Suprapubic skin (tissue), 4 donors: ENCODE measurements around the gene ZNF773. TPM values are rescaled to one million over a fixed set of nuclear protein-coding genes. Genes with fewer than 3 reads are reported as not detected.
"Not testable (repeated sequence)": the region's sequence is repeated elsewhere in the genome, so short reads cannot be mapped to it uniquely, and the experiment has no call there.

ENCODE experiments used
- DNase-seq, 2 donors: peaks; one replicate each; pipeline ENCODE4 v3.0.0-alpha.2; 2019; ENCODE audit warnings: low spot score in 2 of 2
- H3K27ac ChIP-seq: fragments of 200-600 bp; sonication (generic); one replicate; pipeline ENCODE4 v1.5.1; 2019
- H3K27me3 ChIP-seq: fragments of 200-600 bp; sonication (generic); one replicate; pipeline ENCODE4 v1.5.1; 2019
- H3K36me3 ChIP-seq: fragments of 200-600 bp; sonication (generic); one replicate; pipeline ENCODE4 v1.5.1; 2019
- H3K4me1 ChIP-seq: fragments of 200-600 bp; sonication (generic); one replicate; pipeline ENCODE4 v1.5.1; 2019
- H3K4me3 ChIP-seq: fragments of 200-600 bp; sonication (generic); one replicate; pipeline ENCODE4 v1.5.1; 2019; ENCODE audit warnings: mild to moderate bottlenecking
- H3K9me3 ChIP-seq: fragments of 200-600 bp; sonication (generic); one replicate; pipeline ENCODE4 v1.5.1; 2019
- CTCF ChIP-seq, 2 donors: fragments of 200-600 bp in 1 of 2; fragments of 450-650 bp in 1 of 2; sonication (generic) in 1 of 2; IDR thresholded peaks; one replicate each; pipeline ENCODE4 v1.5.1; 2016 to 2019; ENCODE audit warnings: antibody characterized with exemption in 2 of 2, mild to moderate bottlenecking in 1 of 2, moderate library complexity in 1 of 2
- EP300 ChIP-seq: sonication (generic); formaldehyde crosslinking; IDR thresholded peaks from one replicate; pipeline ENCODE4 v1.6.1; 2017; ENCODE audit warnings: antibody characterized with exemption
- POLR2A ChIP-seq, 2 donors: fragments of 450-650 bp; IDR thresholded peaks; one replicate each; pipeline ENCODE4 v1.6.1; 2017; ENCODE audit warnings: antibody characterized with exemption in 2 of 2, mild to moderate bottlenecking in 2 of 2, moderate library complexity in 2 of 2
- POLR2AphosphoS5 ChIP-seq, 3 donors: sonication (generic); formaldehyde crosslinking; IDR thresholded peaks; one replicate each; pipeline ENCODE4 v1.6.1; 2017; ENCODE audit warnings: antibody characterized with exemption in 3 of 3
- WGBS: methylation state at CpG from one replicate; pipeline ENCODE4 v1.1.5; 2018; 5-methylcytosine and 5-hydroxymethylcytosine counted together
- total RNA-seq, 4 donors: library from RNA; depleted of rRNA; stranded (reverse); fragments of >200 nt; gene quantifications; one replicate each; pipeline ENCODE4 v1.1.0, GENCODE V29; 2016

Gene ZNF773
- total RNA-seq, 4 donors from 2014 or later, result 10.5 to 24.1 (median 16.2) TPM

GRCh38 chr19:57512845-57513244 lies 13.1 kb downstream of the ZNF773 start:
- Histone ChIP-seq H3K27ac (no peak overlapping the region), H3K9me3 (peaks cover 41% of the 10 kb centered on the region), H3K36me3 (peaks cover 55% of the 10 kb centered on the region), H3K27me3 (no peaks in the 10 kb centered on the region), H3K4me3 (no peak overlapping the region), H3K4me1 (no peaks in the 10 kb centered on the region)
- DNase-seq, result no peak
- TF ChIP-seq CTCF (IDR thresholded peaks at IDR 0.05), result no peak
- no peak for TF ChIP-seq POLR2A (IDR thresholded peaks at IDR 0.05)
- TF ChIP-seq POLR2AphosphoS5 (IDR thresholded peaks at IDR 0.05), result no peak
- no peak for TF ChIP-seq EP300
- 93% methylated on average over 6 of the region's 6 CpGs for WGBS

GRCh38 chr19:57515255-57515654 lies 15.5 kb downstream of the ZNF773 start:
- no peak for DNase-seq
- no peak overlapping the region for H3K4me3 ChIP-seq
- H3K36me3 ChIP-seq, result peaks cover 58% of the 10 kb centered on the region
- H3K27me3 ChIP-seq, result no peaks in the 10 kb centered on the region
- TF ChIP-seq POLR2A (IDR thresholded peaks at IDR 0.05), result no peak
- TF ChIP-seq EP300, result no peak
- no peak for TF ChIP-seq POLR2AphosphoS5 (IDR thresholded peaks at IDR 0.05)
- TF ChIP-seq CTCF (IDR thresholded peaks at IDR 0.05), result no peak
- H3K27ac ChIP-seq, result no peak overlapping the region
- H3K9me3 ChIP-seq, result peaks cover 41% of the 10 kb centered on the region
- no peaks in the 10 kb centered on the region for H3K4me1 ChIP-seq
- WGBS, result 94% methylated on average over 5 of the region's 5 CpGs

- Histone ChIP-seq H3K36me3 (peaks cover 55% of the 10 kb centered on the region), H3K9me3 (peaks cover 25% of the 10 kb centered on the region)
- not testable (repeated sequence) for DNase-seq, H3K4me1 ChIP-seq, H3K27me3 ChIP-seq, H3K4me3 ChIP-seq, H3K27ac ChIP-seq
- 81% methylated on average over 4 of the region's 4 CpGs for WGBS
Measured at GRCh38 chr19:57518021-57518420, 18.3 kb downstream of the ZNF773 start.

- peak within 1 kb of the TSS; percentile 93 for H3K4me3 ChIP-seq
- peaks cover 18% of the 10 kb centered on the region for H3K36me3 ChIP-seq
- H3K9me3 ChIP-seq, result peaks cover 19% of the 10 kb centered on the region
- TF ChIP-seq POLR2AphosphoS5 (IDR thresholded peaks at IDR 0.05), result peak in 2 of 3 donors; percentile 51 to 64
- no peak for TF ChIP-seq POLR2A (IDR thresholded peaks at IDR 0.05)
- WGBS, result 4% methylated on average over 37 of the region's 64 CpGs
- no peaks in the 10 kb centered on the region for H3K27me3 ChIP-seq
- peak; percentile 92 to 93 for DNase-seq
- H3K4me1 ChIP-seq, result peaks cover 16% of the 10 kb centered on the region
- peak within 1 kb of the TSS; percentile 79 for H3K27ac ChIP-seq
Measured at GRCh38 chr19:57527136-57527881, 27.6 kb downstream of the ZNF773 start, which contains the start of gene ZNF549. ZNF549 (plus strand) TSS chr19:57527356; CDS start chr19:57527574, 218 bp downstream.

- Histone ChIP-seq H3K9me3 (peaks cover 76% of the 10 kb centered on the region), H3K27ac (no peak overlapping the region), H3K4me1 (no peaks in the 10 kb centered on the region), H3K36me3 (peaks cover 93% of the 10 kb centered on the region), H3K27me3 (no peaks in the 10 kb centered on the region), H3K4me3 (no peak overlapping the region)
- 95% methylated on average over 7 of the region's 7 CpGs for WGBS
- TF ChIP-seq POLR2A (IDR thresholded peaks at IDR 0.05), result no peak
- TF ChIP-seq CTCF (IDR thresholded peaks at IDR 0.05), result no peak
- TF ChIP-seq EP300, result no peak
- TF ChIP-seq POLR2AphosphoS5 (IDR thresholded peaks at IDR 0.05), result no peak
- DNase-seq, result no peak
Measured at GRCh38 chr19:57537953-57538547, 38.3 kb downstream of the ZNF773 start.

GRCh38 chr19:57546513-57546912 lies 46.8 kb downstream of the ZNF773 start:
- WGBS, result 100% methylated on average over 1 of the region's 1 CpG
- Histone ChIP-seq H3K4me1 (no peaks in the 10 kb centered on the region), H3K27me3 (no peaks in the 10 kb centered on the region), H3K9me3 (peaks cover 77% of the 10 kb centered on the region), H3K36me3 (peaks cover 98% of the 10 kb centered on the region), H3K27ac (no peak overlapping the region), H3K4me3 (no peak overlapping the region)
- DNase-seq, result no peak
- TF ChIP-seq POLR2AphosphoS5 (IDR thresholded peaks at IDR 0.05) (no peak), EP300 (no peak), CTCF (IDR thresholded peaks at IDR 0.05) (no peak), POLR2A (IDR thresholded peaks at IDR 0.05) (no peak)
